K562 (cell line): ENCODE results near the gene HDAC3. TPM values are rescaled to one million over a fixed set of nuclear protein-coding genes. Genes with fewer than 3 reads are reported as not detected.

Source experiments
- CREB1 ChIP-seq, 2 experiments: sonication (generic) in 1 of 2; formaldehyde crosslinking in 1 of 2; IDR thresholded peaks; 2 replicates each; pipeline versions ENCODE4 v1.6.1 to v1.8.0; 2012 to 2022; ENCODE audit warnings: inconsistent platforms in 1 of 2, mild to moderate bottlenecking in 1 of 2, missing genetic modification reagents in 1 of 2, moderate library complexity in 1 of 2
- CREB5 ChIP-seq: fragments of 250-450 bp; sonication (Bioruptor Pico); IDR thresholded peaks from 2 replicates; pipeline ENCODE4 v1.5.0; 2020; ENCODE audit warnings: mild to moderate bottlenecking
- DIDO1 ChIP-seq: fragments of 450-650 bp; IDR thresholded peaks from 2 replicates; pipeline ENCODE4 v1.6.1; 2016; ENCODE audit warnings: low read depth, missing biosample characterization, missing genetic modification characterization
- DMBX1 ChIP-seq: fragments of 250-450 bp; sonication (Bioruptor Pico); IDR thresholded peaks from 2 replicates; pipeline ENCODE4 v1.8.0; 2022; ENCODE audit warnings: inconsistent platforms, mild to moderate bottlenecking, moderate library complexity, borderline replicate concordance
- MBD2 ChIP-seq: sonication (generic); IDR thresholded peaks from 2 replicates; pipeline ENCODE4 v1.6.1; 2016; ENCODE audit warnings: low read depth, borderline replicate concordance
- MLLT1 ChIP-seq, 2 experiments: fragments of 450-650 bp; IDR thresholded peaks; 2 replicates each; pipeline ENCODE4 v1.6.1; 2016
- PATZ1 ChIP-seq: fragments of 250-450 bp; sonication (Bioruptor Pico); IDR thresholded peaks from 2 replicates; pipeline ENCODE4 v1.5.0; 2020; ENCODE audit warnings: mild to moderate bottlenecking, borderline replicate concordance
- RNF219 ChIP-seq: fragments of 250-450 bp; sonication (Bioruptor Pico); IDR thresholded peaks from 2 replicates; pipeline ENCODE4 v1.5.0; 2022; ENCODE audit warnings: mild to moderate bottlenecking
- TAF7 ChIP-seq: fragments of 450-650 bp; IDR thresholded peaks from 2 replicates; pipeline ENCODE4 v1.6.1; 2016; ENCODE audit warnings: missing genetic modification characterization, missing compliant biosample characterization
- ZBTB9 ChIP-seq: fragments of 450-650 bp; formaldehyde crosslinking; IDR thresholded peaks from 2 replicates; pipeline ENCODE4 v1.4.0; 2020; ENCODE audit warnings: mild to moderate bottlenecking, moderate library complexity
- ZNF311 ChIP-seq: fragments of 250-450 bp; sonication (Bioruptor Pico); IDR thresholded peaks from 2 replicates; pipeline ENCODE4 v1.4.0; 2020; ENCODE audit warnings: mild to moderate bottlenecking, moderate library complexity
- ZNF398 ChIP-seq: fragments of 250-450 bp; sonication (Bioruptor Pico); IDR thresholded peaks from 2 replicates; pipeline ENCODE4 v1.8.0; 2021; ENCODE audit warnings: moderate library complexity, mild to moderate bottlenecking, inconsistent platforms
- ZNF583 ChIP-seq: fragments of 250-450 bp; sonication (Bioruptor Pico); IDR thresholded peaks from 2 replicates; pipeline ENCODE4 v1.4.0; 2020
- polyA plus RNA-seq, 8 experiments: library from polyadenylated mRNA; depleted of rRNA in 4 of 8; stranded (reverse) in 5 of 8; unstranded in 3 of 8; fragments of >200 nt; fragmentation: Nextera tagmentation in 2 of 8; fragmentation: Illumina TruSeq in 1 of 8; extraction: Ambion mirVana in 2 of 8; extraction: Trizol in 1 of 8; gene quantifications; 2 replicates each; pipeline versions ENCODE4 v1.2.1 to v1.2.3, GENCODE V29; 2011 to 2014; ENCODE audit warnings: inconsistent platforms in 1 of 8, missing spikeins in 1 of 8
- total RNA-seq, 7 experiments: library from RNA; depleted of rRNA in 6 of 7; stranded (reverse); fragments of >200 nt in 6 of 7; fragmentation: Illumina TruSeq in 2 of 7; extraction: Trizol in 2 of 7; gene quantifications; 2 replicates each; pipeline versions ENCODE4 v1.2.1 to v1.2.3, GENCODE V29; 2011 to 2021; ENCODE audit warnings: low replicate concordance in 1 of 7

Gene HDAC3
- total and polyA plus RNA-seq, 9 of the 15 experiments (the other 6 are each of a cell fraction or from before 2014, with no cell fraction given): 89.7 to 191 (median 119) TPM

DNA sequence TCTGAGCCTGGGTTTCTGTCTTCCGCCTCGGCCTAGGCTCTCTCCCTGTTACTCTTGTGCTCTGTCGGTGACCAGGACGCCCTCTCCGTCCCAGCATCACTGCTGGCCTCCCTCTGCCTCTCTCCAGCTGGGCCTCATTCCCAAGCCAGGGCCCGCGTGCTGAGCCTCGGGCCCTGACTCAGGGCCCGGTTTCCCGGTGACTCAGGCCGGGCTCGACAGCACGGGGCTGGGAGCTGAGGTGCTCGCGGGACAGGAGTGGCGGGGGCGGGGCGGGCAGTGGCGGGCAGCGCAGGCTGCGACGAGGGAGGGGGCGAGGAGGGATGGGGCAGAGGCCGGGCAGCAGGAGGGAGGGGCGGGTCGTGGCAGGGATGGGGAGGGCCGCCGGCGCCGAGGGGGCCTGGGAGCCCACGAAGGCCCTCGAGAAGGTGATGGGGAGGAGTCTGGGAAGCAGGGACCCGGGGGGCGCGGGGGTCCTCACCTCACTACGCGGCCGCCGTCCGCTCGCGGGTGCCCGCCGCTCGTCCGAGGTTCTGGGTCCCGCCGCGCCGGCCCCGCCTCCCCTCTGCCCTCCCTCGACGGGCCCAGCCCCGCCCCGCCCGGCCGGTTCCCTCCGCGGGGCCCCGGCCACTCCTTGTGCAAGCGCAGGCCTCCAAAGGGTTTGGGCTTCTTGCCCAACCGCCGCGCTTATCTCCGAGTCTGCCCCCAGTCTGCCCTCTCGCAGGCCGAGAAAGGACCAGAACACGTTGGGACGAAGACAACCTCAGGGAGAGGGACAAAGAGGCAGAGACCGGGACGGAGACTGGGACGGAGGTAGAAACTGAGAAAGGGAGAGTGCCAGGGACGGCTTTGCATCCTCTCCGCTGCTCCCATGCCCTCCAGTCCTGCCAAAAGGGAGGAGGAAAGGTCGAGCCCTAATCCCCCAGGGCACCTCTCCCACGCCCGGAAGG lies 45.3 kb upstream of the HDAC3 start, which contains the start of gene ARAP3 (continued):
- no peak for TF ChIP-seq PATZ1 (CRISPR knock-in tag)
- peak; percentile 28; the same call in 1 of the 2 replicates for TF ChIP-seq TAF7 (tag)
- TF ChIP-seq DMBX1: peak; percentile 64; the same call in 1 of the 2 replicates
- TF ChIP-seq ZBTB9 (CRISPR knock-in tag): peak; percentile 71; the same call in 1 of the 2 replicates
- peak; percentile 37; the same call in 1 of the 2 replicates for TF ChIP-seq MBD2
- no peak for TF ChIP-seq CREB5 (CRISPR knock-in tag)
- TF ChIP-seq DIDO1 (tag): 0 out of 2 replicates have a peak, but pooled peaks have one; percentile 38
- no peak for TF ChIP-seq CREB1 (IDR thresholded peaks at IDR 0.05)
- 0 out of 2 replicates have a peak, but pooled peaks have one; percentile 16 for TF ChIP-seq CREB1 (CRISPR knock-in tag; IDR thresholded peaks at IDR 0.05)
- 0 out of 2 replicates have a peak, but pooled peaks have one; percentile 36 for TF ChIP-seq ZNF583 (CRISPR knock-in tag)
- no peak for TF ChIP-seq ZNF398 (CRISPR knock-in tag)
- TF ChIP-seq RNF219 (CRISPR knock-in tag): no peak
- peak; percentile 70; the same call in 1 of the 2 replicates for TF ChIP-seq ZNF311
- TF ChIP-seq MLLT1 (IDR thresholded peaks at IDR 0.05): peak in 1 of 2 experiments; percentile 22; a peak in 1 of 4 replicates
